Inflammatory macrophage (primary cell): Measurements from ENCODE around the gene ASB2.

Source experiments
- DNase-seq, 2 donors: peaks; one replicate each; pipeline ENCODE4 v3.0.0-alpha.2; 2020 to 2022

ASB2 gene

DNA sequence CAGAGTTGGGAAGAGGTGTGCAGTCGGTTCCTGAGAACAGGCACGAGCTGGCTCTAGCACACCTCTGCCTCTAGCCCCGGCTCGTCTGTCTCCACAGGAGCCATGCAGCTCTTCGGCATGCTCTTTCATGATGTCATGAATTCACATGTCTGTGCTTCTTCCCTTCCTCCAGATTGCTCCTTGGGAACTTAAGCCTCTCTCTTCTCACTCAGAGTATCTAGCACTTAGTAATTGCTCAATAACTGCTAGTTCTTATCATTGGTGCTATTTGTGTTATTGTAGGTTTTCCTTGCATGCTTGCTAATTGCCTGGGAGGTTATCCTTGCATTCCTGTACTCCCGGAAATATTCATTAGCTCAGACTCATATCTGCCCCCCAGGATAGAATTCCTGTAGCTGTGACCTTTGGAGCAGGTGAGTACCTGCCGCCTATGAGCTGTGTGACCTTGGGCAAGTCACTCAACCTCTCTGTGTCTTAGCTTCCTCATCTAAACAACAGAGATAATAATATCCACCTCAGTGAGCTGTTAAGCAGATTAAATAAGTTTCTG, 29.8 kb downstream of the ASB2 start:
- peak in 1 of 2 donors; percentile 30 for DNase-seq

DNA sequence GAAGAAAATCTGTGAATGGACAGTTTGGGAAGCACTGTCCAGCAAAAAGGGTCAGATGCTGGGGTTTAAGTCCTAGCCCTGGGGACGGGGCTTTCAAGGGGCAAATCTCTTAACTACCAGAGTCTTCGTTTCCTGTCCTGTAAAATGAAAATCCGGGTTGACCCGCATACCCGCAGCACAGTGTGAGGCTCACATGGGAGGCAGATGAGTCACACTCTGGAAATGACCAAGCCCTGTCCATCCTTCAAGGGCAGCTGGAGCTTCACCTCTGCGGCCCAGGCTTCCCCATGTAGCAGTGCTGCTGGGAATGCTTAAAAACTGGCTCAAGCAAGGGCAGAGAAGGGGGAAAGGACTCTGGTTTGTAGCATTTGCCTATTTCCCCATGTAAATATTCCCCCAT, 30.3 kb downstream of the ASB2 start:
- DNase-seq = peak in 1 of 2 donors; percentile 37

DNA sequence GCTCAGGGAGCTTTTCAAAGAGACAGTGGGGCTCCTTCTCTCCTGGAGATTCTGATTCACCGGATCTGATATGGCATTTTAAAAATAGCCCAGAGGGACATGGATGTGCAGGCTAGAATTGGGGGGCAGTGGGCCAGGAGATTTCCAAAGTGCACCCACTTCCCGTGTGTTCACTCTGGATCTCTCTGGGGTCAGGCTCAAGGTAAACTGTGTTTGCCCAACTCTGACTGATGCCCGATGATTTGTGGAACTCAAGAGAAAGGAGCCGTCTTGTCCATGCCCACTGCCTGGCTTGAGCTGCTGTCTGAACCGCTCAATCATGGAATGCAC, 31.3 kb downstream of the ASB2 start:
- no peak for DNase-seq

DNA sequence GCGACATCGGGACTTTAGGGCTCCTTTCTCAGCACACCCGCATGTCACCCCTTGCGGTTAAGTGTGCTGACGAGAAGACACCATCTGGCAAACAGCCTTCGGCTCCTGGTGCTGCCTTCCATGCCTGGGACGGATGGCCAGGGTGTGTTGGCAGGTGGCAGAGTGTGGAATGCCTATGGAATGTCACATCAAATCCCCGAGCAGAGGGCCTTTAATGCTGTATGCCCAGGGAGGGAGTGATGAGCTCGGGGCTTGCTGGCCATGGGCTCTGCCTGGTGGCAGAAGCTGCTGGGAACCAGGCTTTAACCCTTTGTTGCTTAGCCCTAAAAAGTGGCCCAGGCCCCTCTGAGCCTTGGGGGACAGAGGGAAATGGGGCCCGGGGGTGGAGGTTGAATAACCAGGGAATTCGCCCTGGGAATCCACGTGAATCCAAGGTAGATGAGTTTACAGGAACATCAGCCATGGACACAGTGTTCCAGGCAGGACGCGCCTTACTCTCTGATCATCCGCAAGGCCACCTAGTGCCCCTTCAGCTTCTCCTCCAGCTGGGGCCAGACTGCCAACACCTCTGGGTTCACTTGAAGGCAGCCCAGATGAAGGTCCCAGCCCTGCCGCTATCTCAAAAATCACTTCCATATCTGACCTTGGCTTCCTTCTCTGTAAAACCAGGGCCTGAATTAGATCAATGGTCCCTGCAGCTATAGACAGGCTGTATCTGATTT, 31.9 kb downstream of the ASB2 start:
- DNase-seq = no peak

DNA sequence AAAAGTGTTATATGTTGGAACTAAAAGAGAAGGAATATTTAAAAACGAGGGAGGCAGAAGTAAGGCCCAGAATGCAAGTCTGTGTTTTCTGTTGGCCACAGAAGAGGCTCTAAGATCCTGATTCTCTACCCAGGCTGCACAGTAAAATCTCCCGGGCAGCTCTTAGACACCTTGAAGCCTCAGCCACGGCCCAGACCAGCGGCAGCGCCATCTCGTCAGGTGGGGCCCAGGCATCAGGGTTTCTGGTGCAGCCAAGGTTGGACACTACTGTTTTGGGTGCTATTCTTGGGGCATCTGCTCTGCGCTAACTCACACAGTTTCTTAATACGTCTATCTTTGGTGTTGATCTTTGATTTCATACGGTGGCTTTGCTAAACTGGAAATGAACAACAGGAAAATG, 32.4 kb downstream of the ASB2 start:
- no peak for DNase-seq

DNA sequence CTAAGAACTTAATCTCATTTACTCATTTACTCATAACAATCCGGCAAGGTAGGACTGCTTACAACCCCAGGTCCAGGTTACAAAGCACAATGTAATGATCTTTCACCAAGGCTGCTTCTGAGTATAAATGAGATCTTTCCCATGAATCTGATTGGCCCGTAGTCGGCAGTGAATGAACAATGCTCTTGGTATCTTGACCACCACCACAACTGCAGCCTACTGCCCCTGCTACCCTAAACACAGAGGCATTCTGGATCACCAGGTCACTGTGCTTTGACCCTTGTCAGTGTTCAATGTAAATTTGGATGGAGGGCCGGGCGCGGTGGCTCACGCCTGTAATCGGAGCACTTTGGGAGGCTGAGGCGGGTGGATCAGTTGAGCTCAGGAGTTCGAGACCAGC, 33.3 kb downstream of the ASB2 start:
- DNase-seq = no peak

DNA sequence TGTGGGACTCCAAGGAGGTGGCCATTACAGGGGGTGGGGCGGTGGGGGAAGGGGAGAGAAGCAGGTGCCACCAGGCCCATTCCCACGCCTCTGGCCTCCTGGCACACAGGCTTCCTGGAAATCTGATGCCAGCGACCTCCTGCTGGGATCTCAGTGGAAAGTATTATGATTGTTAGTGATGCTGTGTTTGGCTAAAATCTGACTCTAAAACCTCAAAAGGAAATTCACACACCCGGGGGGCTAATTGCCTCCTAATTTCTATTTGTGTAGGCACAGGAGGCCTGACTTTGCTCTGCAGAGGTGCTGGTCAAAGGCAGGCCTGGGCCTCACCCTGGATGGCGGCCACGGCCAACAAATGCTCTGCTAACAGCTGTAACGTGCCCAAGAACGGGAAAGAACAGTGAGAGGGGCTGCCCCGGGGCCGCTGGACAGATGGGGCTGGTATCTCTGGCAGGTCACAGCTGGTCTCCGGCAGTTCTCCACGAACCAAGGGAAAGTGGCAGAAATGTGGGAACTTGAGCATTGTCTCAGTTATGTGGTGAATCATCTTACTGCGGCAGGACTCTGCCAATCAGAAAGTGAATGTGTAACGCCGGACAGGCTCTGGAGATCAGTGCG, 35.0 kb downstream of the ASB2 start:
- peak in 1 of 2 donors; percentile 66 for DNase-seq

DNA sequence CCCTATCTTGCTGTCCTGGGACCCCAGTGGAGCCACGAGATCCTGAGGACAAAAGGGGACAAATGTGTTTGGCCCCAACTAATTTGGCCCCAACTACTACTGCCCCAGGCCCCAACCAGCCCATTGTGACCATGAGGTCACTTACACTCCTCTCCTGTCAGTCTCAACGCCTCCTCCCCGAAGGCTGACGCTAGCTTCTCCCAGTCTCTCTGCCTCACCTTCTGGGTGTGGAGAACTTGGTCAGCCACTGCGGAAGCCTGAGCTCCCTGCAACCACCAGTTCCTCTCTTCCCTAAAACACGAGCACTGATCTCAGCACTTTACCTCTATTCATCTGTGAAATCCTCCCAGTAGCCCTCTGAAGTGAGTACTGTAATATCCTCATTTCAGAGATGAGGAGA, 35.9 kb downstream of the ASB2 start:
- peak; percentile 66 to 91 for DNase-seq

DNA sequence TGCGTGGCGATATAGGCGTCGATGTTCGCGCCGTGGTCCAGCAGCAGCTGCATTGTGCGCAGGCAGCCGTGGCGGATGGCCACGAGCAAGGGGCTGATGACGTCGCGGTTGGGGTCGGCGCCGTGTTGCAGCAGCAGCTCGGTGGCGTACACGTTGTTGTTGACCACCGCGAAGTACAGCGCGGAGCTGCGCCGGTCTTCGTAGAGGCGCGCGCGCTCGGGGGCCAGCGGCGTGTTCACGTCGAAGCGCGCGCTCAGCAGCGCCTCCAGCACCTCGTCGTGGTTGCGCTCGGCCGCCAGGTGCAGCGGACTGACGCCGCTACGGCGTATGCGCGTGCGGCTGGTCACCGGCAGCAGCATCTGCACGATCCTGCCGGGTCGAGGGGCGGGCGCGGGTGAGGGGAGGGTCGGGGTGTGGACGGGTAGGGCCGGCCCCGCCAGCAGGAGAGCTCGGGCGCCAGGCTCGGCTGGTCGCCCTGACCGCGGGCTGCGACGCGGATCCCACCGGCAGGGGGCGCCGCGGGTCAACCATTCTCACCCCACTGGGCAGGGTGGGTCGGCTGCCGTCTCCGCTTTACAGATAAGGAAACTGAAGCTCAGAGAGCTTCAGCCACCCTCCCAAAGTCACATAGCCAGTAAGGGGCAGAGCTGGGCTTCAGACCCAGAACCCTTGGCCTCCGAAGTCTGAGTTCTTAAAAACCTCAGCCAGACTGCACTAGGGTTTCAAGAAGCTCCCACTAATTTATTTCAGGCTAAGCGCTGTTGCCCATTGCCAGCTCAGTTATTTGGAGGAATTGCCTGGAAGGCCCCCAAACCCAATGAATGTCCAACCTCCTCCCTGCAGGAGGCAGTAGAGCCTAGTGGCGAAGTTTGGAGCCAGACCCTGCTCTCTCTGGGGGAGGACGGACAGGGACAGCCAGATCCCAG, 36.8 kb downstream of the ASB2 start:
- peak; percentile 79 to 89 for DNase-seq

DNA sequence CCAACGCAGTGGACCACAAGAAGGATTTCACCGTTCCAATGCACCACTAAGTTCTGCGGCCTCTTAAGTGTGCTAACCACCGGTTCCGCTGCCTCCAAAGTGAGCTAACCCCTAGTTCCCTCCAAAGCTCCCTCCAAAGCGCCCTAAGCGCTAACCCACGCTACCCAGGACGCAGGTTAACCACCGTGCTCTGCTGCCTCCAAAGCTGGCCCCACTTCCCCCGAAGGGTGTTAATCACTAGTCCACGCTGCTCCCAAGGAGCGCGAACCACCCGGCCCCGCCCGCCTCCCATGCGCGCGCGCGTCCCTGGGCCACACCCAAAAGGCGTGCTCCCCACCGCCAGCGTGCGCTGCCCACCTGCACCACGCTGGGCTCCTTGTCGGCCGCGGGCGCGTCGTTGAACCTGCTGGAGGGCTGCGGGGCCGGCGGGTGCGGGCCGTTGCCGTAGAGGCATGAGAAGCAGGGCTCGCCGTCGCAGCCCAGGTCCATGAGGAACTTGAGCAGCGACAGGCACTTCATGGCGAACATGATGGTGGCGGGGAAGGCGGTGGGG, 37.5 kb downstream of the ASB2 start:
- DNase-seq = no peak

DNA sequence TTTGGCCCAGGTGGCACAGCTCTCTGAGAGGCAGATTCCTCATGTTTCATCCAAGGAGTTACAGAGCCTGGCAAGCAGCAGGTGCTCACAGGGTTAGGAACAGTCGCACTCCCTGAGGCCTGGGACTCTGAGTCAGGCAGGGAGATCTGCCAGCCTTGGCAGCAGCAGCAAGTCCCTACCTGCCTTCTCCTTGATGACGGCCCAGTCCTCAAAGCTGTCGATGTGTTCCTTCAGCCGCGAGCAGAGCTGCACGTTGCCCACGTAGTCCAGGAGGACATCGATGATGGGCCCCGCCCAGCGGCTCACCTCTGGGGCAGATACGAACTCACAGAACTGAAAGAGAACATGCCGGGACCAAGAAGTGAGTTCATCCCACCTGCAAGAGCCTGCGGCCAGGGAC, 38.9 kb downstream of the ASB2 start:
- DNase-seq = no peak

DNA sequence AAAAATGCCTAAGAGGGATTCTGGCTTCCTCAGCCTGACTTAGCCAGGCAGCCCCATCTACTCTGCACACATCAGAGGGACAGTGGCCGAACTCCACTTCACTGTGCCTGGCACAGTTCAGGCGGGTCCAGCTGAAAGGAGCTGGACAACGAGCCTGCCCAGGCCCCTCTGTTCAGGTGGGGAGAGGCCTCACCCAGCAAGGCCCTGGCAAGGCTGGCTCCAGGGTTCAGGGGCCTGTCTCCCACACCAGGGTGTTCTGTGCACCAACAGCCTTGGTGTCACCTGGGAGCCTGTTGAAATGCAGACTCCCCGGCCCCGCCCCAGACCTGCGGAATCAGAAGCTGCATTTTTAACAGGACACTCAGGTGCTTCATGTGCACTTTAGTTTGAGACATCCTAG, 39.4 kb downstream of the ASB2 start:
- no peak for DNase-seq

DNA sequence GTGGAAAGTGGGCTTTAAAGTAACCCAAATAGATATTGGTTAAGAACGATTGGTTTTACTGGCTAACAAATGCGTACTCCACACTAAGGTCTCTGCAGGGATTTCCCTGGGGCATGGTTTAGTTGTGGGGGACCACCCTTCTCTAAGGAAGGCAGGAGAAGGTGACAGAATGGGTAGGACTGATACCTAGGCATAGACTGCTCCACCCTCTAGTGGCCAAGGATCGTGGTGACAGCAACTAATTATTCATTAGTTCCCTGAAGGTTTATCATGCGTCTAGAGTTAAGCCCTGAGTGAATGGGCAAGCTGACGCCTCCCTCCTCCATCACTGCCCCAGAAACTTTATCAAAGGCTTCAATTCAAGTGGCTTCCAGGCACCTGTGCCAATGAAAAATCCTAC, 40.1 kb downstream of the ASB2 start:
- DNase-seq = peak; percentile 19 to 28

DNA sequence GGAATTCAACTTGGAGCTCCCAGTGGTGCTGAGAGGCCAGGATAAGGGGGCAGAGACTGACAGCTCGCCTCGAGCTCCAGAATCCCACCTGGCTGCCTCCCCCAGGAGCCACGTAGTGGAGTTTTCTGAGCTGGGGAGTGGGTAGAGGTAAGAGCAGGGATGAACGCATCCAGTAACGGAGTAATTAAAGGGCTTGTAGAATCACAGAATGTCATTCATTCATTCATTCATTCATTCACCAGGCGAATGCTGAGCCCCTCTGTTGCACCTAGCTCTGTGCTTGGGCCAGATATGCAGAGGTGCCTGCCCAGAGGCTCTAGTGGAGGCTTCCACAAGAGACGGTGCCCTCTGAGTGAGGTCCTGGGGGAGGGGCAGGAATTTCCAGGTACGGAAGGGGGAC, 41.2 kb downstream of the ASB2 start:
- DNase-seq = no peak

DNA sequence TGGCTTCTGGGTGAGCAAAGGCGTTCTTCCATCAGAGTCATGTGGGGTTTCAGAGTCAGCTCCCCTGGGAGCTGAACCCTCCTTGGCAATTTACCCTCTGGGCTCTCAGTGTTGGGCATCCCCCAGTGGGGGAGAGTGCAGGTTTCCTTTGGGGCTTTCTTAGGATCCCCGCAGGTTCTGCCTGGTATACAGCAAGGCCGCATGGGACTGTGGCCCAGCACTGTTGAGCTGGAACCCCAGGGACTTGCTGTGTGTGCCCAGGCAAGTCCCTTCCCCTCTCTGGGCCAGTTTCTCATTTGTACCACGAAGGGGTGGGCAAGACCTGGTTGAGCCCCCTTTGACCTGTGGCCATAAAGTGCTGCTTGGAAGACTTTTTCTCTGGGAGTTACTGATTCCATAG, 43.7 kb downstream of the ASB2 start:
- no peak for DNase-seq

DNA sequence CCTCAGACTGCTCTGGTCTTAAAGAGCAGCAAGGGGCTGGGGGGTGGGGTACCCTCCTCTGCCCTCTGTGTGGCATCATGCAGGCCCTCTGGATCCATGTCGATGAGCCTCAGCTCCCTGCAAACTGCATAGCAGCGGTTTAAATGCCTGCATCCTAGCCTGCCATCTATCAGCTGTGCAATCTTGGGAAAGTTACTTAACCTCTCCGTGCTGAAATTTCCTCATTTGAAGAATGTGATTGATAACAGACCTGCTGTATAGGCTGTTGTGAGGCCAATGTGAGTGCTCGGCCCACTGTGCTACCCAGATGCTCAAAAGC, 45.4 kb downstream of the ASB2 start:
- DNase-seq = no peak

DNA sequence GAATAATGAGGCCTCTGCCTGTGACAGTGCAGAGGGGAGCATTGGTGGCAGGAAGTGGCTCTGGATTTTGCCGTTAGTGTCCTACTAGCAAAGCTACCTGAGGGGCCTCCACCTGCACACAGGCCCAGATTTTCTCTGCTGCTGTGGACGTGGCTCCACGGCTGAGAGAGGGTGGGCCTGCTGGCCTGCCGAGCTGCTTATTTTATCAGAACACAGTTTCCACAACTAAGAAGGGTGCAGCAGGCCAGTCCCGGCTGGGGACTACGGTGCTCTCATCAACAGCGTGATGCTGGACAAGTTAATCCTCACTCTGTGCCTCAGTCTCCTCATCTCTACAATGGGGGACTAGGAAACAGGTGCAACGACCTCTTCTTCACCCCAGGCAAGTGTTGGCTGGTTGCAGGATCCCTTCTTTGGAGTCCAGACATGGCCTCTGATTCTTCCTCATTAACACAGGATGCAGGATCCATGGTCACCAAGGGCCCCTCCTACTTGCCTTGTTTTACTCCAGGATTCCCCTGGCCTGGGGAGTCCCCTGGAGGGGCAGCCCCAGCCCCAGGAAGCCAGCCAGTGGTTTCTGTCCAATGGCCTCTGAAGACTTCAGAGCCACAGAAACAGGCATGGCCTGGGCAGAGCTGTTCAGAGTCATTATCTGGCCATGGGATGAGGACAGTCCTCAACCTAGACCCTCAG, 45.9 kb downstream of the ASB2 start:
- no peak for DNase-seq

DNA sequence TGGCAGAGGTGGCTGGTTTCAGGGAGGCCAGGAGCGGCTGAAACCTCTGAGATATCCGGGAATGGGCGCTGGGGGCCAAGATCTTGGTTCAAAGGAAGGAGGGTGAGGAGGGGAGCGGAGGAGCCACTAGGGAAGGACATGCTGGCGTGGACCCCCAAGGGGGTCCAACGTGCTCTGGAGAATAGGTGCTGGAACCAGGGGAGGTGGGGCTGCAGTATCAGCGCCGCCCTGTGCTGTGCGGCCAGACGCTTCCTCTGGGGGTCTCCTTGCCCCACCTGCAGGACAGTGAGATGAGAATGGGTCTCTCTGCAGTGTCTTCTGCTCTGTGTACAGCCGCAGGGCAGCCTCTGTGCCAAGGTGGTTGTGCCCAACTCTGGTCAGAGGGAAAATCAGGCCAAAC, 46.7 kb downstream of the ASB2 start:
- DNase-seq = no peak

DNA sequence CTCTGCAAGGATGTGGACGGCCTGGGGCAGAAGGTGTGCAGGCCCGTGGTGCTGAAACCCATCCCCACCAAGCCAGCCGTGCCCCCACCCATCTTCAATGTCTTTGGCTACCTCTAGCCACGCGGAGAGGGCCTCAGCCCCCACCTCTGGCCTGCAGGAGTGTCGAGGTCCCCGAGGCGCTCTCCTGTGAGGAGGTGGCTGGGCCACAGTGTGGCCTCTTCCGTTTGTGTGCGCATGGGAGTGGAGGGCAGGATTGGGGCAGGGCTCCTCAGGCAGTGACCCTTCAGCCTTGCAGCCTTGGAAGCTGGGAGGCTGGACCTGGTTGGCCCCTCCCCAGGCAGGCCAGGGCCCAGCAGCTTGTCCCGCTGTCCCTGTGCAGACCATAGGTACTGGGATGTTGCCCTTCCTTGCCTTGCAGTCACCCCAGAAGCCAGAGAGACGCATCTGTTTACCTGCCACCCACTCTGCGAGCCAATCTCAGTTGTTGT, 47.3 kb downstream of the ASB2 start:
- DNase-seq = no peak

DNA sequence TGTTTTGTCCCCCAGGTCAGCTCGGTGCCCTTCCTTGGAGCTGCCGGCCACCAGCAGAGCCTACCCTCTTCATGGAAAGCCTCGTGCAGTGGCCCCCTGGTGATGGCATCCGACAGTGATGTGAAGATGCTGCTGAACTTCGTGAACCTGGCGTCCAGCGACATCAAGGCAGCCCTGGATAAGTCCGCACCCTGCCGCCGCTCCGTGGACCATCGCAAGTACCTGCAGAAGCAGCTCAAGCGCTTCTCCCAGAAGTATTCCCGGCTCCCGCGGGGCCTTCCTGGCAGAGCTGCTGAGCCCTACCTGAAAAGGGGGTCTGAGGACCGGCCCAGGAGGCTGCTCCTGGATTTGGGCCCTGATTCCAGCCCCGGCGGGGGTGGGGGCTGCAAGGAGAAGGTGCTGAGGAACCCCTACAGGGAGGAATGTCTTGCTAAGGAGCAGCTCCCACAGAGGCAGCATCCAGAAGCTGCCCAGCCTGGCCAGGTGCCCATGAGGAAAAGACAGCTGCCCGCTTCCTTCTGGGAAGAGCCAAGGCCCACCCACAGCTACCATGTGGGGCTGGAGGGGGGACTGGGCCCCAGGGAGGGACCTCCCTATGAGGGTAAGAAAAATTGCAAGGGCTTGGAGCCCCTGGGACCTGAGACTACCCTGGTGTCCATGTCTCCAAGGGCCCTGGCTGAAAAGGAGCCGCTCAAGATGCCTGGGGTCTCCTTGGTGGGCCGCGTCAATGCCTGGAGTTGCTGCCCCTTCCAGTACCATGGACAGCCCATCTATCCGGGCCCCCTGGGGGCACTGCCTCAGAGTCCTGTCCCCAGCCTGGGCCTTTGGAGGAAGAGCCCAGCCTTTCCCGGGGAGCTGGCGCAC, 48.0 kb downstream of the ASB2 start:
- no peak for DNase-seq

DNA sequence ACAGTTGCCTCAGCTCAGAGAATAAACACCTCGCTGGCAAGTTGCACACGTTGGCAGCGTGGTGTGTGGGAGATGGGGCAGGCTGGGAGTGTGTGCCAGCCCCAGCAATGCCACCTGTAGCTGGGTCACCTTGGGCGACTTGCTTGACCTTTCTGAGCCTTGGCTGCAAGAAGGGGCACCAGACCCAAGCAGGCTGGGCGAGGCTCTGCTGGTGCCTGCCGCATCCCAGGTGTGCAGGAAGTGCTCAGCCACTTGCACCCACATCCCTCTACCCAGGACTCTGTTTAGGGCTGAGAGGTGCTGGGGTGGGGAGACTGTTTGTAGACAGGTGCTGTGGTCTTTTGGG, 48.6 kb downstream of the ASB2 start:
- DNase-seq = no peak
